Right cardiac atrium (tissue), 5 donors: ENCODE measurements around the gene NOS3. TPM values are rescaled to one million over a fixed set of nuclear protein-coding genes. Genes with fewer than 3 reads are reported as not detected.

Experiments
- ATAC-seq, 2 donors: fragments of 200-7000 bp; cut with Tn5 transposase; one replicate each; pipeline versions ENCODE4 v1.8.0 to v1.9.1; 2020; ENCODE audit warnings: moderate library complexity in 2 of 2, mild to moderate bottlenecking in 1 of 2
- DNase-seq, 3 donors: peaks; one replicate each; pipeline ENCODE4 v3.0.0-alpha.2; 2020
- H3K27ac ChIP-seq: one replicate; pipeline ENCODE4 v1.5.1; 2013; ENCODE audit warnings: mild to moderate bottlenecking, low read length, control low read depth, moderate library complexity
- H3K27me3 ChIP-seq: one replicate; pipeline ENCODE4 v1.6.1; 2013; ENCODE audit not compliant: control insufficient read depth, insufficient read depth
- H3K4me1 ChIP-seq: one replicate; pipeline ENCODE4 v1.6.1; 2013; ENCODE audit warnings: low read length; ENCODE audit not compliant: control insufficient read depth, insufficient read depth
- H3K4me3 ChIP-seq: one replicate; pipeline ENCODE4 v1.5.1; 2013; ENCODE audit warnings: low read length, control low read depth
- H3K9me3 ChIP-seq: one replicate; pipeline ENCODE4 v1.6.1; 2013; ENCODE audit warnings: low read length; ENCODE audit not compliant: control insufficient read depth
- WGBS: extraction: QIAGEN DNeasy Blood & Tissue Kit; methylation state at CpG from one replicate; pipeline ENCODE4 v1.1.7; 2013; 5-methylcytosine and 5-hydroxymethylcytosine counted together
- intact Hi-C, 4 donors: fragments of 100-400 bp; cut with DNase I; formaldehyde crosslinking; loops; one replicate each; pipeline versions ENCODE4 v1.11.0 to v1.14.0; 2022 to 2023
- polyA plus RNA-seq: library from polyadenylated mRNA; stranded (reverse); fragments of 200-250 nt; gene quantifications from one replicate; pipeline ENCODE4 v1.2.3, GENCODE V29; 2013
- total RNA-seq, 4 donors: library from RNA; stranded (reverse); fragmentation: NEBNext Ultra II Directional; extraction: Animal tissue kit (Norgen Biotek cat#: 25700); gene quantifications; one replicate each; pipeline ENCODE4 v1.2.1, GENCODE V29; 2021
- donor health status: healthy with polysubstance abuse.
- donor health status: DM: no; HTN: yes; CAD: no.
- donor health status: DM: no; HTN: no; CAD: no.
- donor health status: DM: no; HTN: yes; CAD: no; lungs with severe emphysema.
- donor health status: DM: yes; HTN: yes; CAD: no.

NOS3 gene
- total and polyA plus RNA-seq, 5 donors: 13.5 to 80.4 (median 21.4) TPM

DNA sequence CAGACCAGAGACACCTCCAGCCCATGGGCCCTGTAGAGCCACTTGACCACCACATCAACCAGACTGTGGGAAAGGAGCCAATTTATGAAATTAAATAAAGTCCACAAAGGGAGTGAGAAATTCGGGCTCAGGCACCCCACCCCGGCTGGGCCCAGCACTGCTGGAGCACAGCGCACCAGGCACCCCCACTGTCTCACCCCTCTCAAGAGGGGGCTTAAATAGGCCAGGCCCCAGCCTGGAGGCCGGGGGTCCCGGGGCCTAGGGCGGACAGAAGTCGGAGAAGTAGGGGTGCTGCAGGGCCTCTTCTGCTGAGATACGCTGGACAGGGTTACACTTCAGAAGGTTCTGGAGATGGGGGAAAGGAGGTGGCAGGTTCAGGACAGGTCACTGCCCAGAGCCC lies 62.9 kb downstream of the NOS3 start:
- H3K27ac ChIP-seq: no peak overlapping the region
- WGBS: 86% methylated on average over 8 of the region's 8 CpGs
- ATAC-seq (no peak), DNase-seq (no peak)
- intact Hi-C loops: no loop called here
- H3K9me3 ChIP-seq: no peaks in the 10 kb centered on the region
- H3K27me3 ChIP-seq: no peaks in the 10 kb centered on the region
- no peak overlapping the region for H3K4me3 ChIP-seq
- peaks cover 4% of the 10 kb centered on the region for H3K4me1 ChIP-seq

DNA sequence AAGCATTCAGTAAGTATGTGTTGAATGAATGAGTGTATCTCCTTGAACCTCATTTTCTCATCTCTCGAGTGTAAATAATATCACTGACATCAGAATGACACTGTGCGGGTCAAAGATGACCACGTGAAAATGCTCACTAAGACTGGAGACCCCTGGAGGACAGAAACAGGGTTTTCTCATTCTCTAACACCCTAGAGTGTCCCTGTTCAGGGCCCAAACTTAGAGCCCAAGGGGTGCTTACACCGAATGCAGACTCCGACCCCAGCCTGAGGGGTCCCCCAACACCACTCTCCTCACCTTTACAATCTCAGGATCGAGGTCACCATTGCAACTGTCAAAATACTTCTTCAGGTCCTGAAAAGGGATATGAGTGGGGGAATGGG lies 65.5 kb downstream of the NOS3 start:
- no peak overlapping the region for H3K4me3 ChIP-seq
- WGBS: 90% methylated on average over 6 of the region's 6 CpGs
- ATAC-seq (no peak), DNase-seq (no peak)
- H3K9me3 ChIP-seq: no peaks in the 10 kb centered on the region
- H3K27me3 ChIP-seq: no peaks in the 10 kb centered on the region
- peaks cover 4% of the 10 kb centered on the region for H3K4me1 ChIP-seq
- H3K27ac ChIP-seq: no peak overlapping the region
- intact Hi-C loops: no loop called here

DNA sequence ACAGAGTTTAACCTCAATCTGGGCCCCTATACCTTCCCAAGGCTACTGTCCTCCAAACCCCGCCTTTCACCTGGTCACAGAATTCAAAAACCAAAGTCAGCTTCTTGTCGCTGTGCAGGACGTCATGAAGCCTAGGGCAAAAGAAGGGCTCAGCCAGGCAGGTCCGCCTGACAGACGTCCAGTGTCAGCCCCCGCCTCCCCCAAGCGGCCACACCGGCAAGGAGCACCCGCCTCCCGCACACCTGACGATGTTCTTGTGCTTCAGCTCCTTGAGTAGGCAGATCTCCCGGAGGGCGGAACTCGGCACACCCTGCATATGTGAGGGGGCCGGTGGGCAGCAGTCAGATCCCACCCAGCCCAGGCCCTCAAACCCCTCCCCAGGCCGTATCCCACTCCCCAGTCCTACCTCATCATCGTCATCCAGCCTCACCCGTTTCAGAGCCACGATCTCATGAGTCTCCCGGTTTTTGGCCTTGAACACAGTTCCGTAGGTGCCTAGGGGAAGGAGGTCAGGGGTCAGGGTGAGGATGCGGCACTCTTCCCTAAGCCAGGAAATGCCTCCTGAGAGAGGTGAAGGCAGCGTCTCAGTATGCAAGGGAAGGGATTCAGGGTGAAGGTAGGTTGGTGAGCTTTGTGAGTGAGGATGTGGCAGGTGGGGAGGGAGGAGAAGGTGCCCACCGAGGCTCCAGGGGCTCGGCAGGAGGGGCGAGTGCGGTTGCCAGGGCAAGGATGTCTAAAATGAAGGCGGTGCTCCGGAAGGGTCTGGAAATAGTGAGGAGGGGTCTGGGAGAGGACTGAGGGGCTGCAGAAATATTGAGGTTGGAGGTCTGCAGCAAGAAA lies 66.1 kb downstream of the NOS3 start:
- Histone ChIP-seq H3K9me3 (no peaks in the 10 kb centered on the region), H3K27me3 (no peaks in the 10 kb centered on the region), H3K4me1 (peaks cover 4% of the 10 kb centered on the region), H3K4me3 (peak overlapping the region; percentile 67), H3K27ac (no peak overlapping the region)
- ATAC-seq (no peak), DNase-seq (no peak)
- intact Hi-C loops: no loop called here
- 36% methylated on average over 29 of the region's 29 CpGs for WGBS

DNA sequence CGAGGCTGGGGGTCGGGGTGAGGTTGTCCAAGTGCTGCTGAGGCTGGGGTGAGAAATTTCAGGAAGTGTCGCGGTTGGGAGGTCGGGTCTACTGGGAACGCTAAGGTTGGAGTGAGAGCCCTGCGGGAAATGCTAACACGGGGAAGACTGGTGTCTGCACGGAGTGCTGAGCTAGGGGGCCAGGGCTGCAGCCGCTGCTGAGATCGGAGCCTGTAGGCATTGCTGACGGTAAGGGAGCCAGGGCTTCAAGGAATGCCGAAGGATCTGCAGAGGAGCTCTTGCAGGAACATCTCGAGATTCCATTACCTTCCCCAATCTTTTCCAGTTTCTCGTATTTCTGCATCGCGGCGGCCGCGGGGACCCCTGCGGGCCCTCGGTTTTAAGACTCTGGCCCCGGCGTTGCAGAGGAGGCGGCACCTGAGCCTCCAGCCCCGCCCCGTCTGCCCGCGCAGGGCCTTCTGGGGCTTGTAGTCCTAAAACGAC lies 66.7 kb downstream of the NOS3 start, which contains the start of gene CDK5:
TSS of gene CDK5 (minus strand) at position 392 of the 483 bp plus-strand sequence. CDS start at position 343, 49 bp downstream.
- peak; percentile 0 for ATAC-seq
- H3K27ac ChIP-seq: peak within 1 kb of the TSS; percentile 98
- peaks cover 4% of the 10 kb centered on the region for H3K4me1 ChIP-seq
- H3K27me3 ChIP-seq: no peaks in the 10 kb centered on the region
- DNase-seq: no peak
- intact Hi-C loops: no loop called here
- under 1% methylated on average over 30 of the region's 30 CpGs for WGBS
- no peaks in the 10 kb centered on the region for H3K9me3 ChIP-seq
- peak within 1 kb of the TSS; percentile 91 for H3K4me3 ChIP-seq

DNA sequence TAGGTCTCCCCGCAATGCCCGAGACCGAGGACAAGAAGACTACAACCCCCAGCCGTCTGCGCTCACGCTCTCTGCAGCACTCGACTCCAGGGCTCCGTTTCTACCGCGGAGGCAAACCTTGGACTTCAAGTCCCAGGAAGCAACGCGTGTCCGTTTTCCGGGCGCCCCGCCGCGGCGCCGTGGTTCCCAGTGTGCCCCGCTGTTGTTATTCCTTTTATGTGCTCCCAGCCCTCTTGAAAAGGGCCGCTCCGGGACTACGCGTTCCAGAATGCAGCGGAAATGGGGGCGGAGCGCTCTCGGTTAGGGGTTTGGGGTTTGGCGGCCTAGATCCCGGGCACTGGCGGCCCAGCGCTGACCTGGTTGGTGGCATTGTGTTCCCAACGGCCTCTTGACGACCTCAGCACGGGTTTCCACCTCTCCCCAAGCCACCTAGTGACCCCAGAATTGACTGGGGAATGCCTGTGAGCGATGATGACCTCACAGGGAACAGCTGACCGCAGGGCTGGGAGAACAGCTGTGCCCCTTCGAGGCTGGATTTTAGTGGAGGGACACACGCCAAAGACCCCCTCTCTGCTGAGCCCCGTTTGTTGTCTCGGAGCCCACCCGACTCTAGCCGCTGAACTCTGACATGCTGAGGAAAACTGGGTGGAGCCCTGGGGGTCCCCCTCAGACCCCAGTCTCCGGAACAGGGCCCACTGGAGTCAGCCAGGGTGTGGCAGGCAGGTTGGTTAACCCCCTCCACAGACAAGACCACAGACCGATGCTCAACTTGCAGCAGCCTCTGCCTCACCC lies 67.4 kb downstream of the NOS3 start:
- DNase-seq: peak; percentile 99 to 100 (median 99)
- under 1% methylated on average over 46 of the region's 46 CpGs for WGBS
- intact Hi-C loops: no loop called here
- Histone ChIP-seq H3K9me3 (no peaks in the 10 kb centered on the region), H3K27me3 (no peaks in the 10 kb centered on the region), H3K27ac (peak overlapping the region; percentile 98), H3K4me3 (peak overlapping the region; percentile 91), H3K4me1 (peaks cover 4% of the 10 kb centered on the region)
- ATAC-seq: peak; percentile 91 to 94

DNA sequence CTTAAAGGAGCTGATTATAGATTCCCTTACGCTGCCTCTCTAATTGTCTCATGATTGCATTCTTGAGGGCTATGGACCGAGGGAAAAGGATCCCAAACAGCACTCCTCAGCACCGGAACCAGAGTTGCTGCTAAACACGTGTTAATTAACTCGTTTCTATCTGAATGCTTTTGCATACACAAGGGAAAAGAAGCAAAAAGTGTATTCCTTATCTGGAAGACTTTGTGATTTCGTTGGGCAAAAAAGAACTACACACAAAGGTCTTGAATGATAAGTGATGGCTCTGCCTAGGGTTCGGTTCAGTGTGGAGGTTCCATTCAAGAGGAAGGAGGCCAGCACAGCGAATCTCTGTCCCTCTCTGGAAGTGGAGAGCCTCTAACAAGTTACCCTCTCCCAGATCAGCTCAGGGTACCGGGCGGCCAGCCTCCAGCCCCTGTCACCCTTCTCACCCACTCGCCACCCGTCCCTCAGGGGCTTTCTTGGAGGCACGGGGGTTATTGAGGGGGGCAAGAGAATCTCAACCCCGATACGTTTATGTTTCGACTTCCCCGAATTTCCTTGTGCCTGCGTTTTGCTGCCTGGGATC lies 68.1 kb downstream of the NOS3 start:
- no peak for ATAC-seq
- Histone ChIP-seq H3K27me3 (no peaks in the 10 kb centered on the region), H3K9me3 (no peaks in the 10 kb centered on the region), H3K27ac (peak overlapping the region; percentile 98), H3K4me3 (peak overlapping the region; percentile 91), H3K4me1 (peaks cover 4% of the 10 kb centered on the region)
- intact Hi-C loops: no loop called here
- 5% methylated on average over 18 of the region's 18 CpGs for WGBS
- no peak for DNase-seq

DNA sequence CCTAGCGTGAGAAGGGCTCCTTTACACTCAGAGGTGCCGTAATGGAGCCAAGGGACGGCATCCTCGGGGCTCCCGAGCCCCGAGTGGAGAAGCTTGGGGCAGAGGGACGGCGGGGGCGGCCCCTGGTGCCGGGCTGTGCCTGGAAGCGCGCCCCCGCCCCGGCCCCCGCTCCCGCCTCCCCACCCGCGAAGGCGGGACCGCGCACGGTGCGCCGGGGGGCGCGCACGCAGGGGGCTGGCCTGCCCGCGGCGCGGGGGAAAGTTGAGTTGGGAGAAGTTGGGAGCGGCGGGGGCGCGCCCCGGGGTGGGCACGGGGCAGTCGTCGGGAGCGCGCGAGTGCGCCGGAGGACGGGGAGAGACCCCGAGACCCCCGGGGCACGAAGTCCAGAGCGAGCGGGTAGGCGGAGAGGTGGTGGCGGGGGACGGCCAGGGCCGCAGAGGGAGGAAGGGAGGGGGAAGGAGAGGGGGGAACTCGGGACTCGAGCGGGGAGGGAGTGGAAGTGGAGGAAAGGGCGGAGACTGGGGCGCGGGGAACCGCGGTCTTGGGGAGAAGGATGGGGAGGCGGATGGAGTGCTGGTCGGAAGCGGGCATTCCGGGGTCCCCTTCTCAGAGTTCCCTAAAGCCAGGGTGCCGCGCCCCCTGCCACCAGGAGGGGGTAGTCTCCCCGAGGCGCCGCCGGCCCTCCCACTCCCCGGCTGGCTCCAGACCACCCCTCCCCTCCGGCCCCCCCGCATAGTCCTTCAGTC lies 68.7 kb downstream of the NOS3 start, which contains the start of gene SLC4A2:
TSS of gene SLC4A2 (plus strand) at position 223 of the 746 bp plus-strand sequence. CDS start 2,399 bp downstream, outside the sequence.
- Histone ChIP-seq H3K4me3 (peak within 1 kb of the TSS; percentile 91), H3K4me1 (peaks cover 4% of the 10 kb centered on the region), H3K27me3 (no peaks in the 10 kb centered on the region), H3K9me3 (no peaks in the 10 kb centered on the region), H3K27ac (peak within 1 kb of the TSS; percentile 98)
- ATAC-seq (peak; percentile 62 to 71), DNase-seq (peak; percentile 85 to 94 (median 94))
- under 1% methylated on average over 75 of the region's 75 CpGs for WGBS
- intact Hi-C loops: no loop called here

DNA sequence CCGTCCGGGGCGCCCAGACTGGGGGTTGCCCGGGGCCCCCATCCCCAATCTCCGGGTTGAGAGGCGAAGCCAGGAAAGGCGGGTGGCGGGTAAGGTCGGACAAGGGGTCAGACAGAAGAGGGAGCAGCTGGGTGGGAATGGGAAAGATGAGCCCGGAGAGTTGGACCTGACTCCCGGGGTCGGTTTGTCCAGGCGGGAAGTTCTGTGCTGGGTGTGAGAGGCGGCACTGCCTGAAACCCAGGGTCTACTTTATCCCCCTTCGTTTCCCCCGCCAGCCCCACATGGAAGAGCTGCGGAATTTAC lies 69.2 kb downstream of the NOS3 start:
- no peak for ATAC-seq
- Histone ChIP-seq H3K27ac (no peak overlapping the region), H3K9me3 (no peaks in the 10 kb centered on the region), H3K27me3 (no peaks in the 10 kb centered on the region), H3K4me1 (peaks cover 4% of the 10 kb centered on the region), H3K4me3 (peak overlapping the region; percentile 91)
- under 1% methylated on average over 17 of the region's 17 CpGs for WGBS
- intact Hi-C loops: no loop called here
- no peak for DNase-seq

DNA sequence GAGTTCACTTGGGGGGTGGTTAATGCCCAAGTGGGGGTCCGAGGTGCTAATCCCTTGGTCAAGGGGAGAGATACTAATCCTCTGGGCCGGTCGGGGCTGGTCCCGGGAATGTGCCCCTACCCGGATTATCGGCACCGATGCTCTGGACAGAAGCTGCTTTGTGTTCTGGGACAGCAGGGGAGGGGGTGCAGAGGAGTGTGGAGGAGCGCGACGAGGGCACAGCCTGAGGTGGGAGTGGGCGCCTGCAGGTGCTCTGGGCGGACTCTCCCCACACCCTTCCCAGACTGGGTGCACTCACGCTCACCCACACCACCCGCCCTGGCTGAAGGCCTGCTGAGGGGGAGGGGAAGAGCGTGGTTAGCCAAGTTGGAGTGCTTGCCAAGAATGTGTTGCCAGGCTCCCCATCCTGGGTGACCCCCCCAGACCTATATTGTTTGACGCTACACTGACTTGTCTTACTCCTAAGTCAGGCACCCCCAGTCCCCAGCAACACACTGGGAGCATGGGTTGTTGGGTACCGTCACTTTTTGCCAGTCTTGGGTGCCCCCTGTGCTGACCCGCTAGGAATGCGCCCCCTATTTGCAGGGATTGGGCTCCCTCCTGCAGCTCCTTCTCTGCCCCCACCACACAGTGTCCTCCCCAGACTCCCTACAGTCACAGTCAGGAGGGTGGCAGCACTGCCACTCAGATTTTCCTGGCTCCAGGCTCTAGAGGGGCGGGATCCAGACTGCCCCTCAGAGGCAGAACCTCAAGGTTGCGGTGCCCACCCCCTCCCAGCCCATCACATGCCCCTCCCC lies 69.8 kb downstream of the NOS3 start:
- Histone ChIP-seq H3K4me3 (peak overlapping the region; percentile 91), H3K27ac (no peak overlapping the region), H3K27me3 (no peaks in the 10 kb centered on the region), H3K4me1 (peaks cover 4% of the 10 kb centered on the region), H3K9me3 (no peaks in the 10 kb centered on the region)
- peak in 1 of 3 donors; percentile 74 for DNase-seq
- 10% methylated on average over 21 of the region's 21 CpGs for WGBS
- no peak for ATAC-seq
- intact Hi-C loops: no loop called here
